MM.1S (cell line): ENCODE results near the gene ZBTB1.

Experiments
- DNase-seq: peaks from one replicate; pipeline ENCODE4 v3.0.0-alpha.2; 2015
- H2AFZ ChIP-seq: fragments of 300-600 bp; sonication (generic); 2 replicates; pipeline ENCODE4 v1.6.0; 2016; ENCODE audit warnings: antibody characterized with exemption, low read length
- H3F3A ChIP-seq: fragments of 300-600 bp; sonication (generic); 2 replicates; pipeline ENCODE4 v1.6.1; 2016; ENCODE audit warnings: mild to moderate bottlenecking, antibody characterized with exemption, low read length, moderate library complexity, mixed read lengths; ENCODE audit not compliant: insufficient read depth
- H3K27ac ChIP-seq: fragments of 300-600 bp; sonication (generic); 2 replicates; pipeline ENCODE4 v1.5.1; 2016; ENCODE audit warnings: mild to moderate bottlenecking, low read length
- H3K27me3 ChIP-seq: fragments of 300-600 bp; sonication (generic); replicated peaks from 2 replicates; pipeline ENCODE4 v1.6.0; 2016; ENCODE audit warnings: low read length; ENCODE audit not compliant: insufficient read depth
- H3K36me3 ChIP-seq: fragments of 300-600 bp; sonication (generic); replicated peaks from 2 replicates; pipeline ENCODE4 v1.6.1; 2016; ENCODE audit warnings: mild to moderate bottlenecking, low read length, mixed read lengths; ENCODE audit not compliant: insufficient read depth
- H3K4me1 ChIP-seq: fragments of 300-600 bp; sonication (generic); 2 replicates; pipeline ENCODE4 v1.6.1; 2016; ENCODE audit warnings: low read length, mixed read lengths
- H3K4me2 ChIP-seq: fragments of 300-600 bp; sonication (generic); 2 replicates; pipeline ENCODE4 v1.6.0; 2016; ENCODE audit warnings: low read depth, low read length
- H3K4me3 ChIP-seq: fragments of 300-600 bp; sonication (generic); 2 replicates; pipeline ENCODE4 v1.5.1; 2016; ENCODE audit warnings: low read length, mixed read lengths
- H3K79me2 ChIP-seq: fragments of 300-600 bp; sonication (generic); 2 replicates; pipeline ENCODE4 v1.6.1; 2016; ENCODE audit warnings: mixed run types, low read length, mixed read lengths
- H3K9ac ChIP-seq: fragments of 300-600 bp; sonication (generic); 2 replicates; pipeline ENCODE4 v1.6.1; 2016; ENCODE audit warnings: low read length, mixed read lengths
- H3K9me2 ChIP-seq: fragments of 300-600 bp; sonication (generic); replicated peaks from 2 replicates; pipeline ENCODE4 v1.6.1; 2016; ENCODE audit warnings: mild to moderate bottlenecking, low read length, mixed read lengths; ENCODE audit not compliant: insufficient read depth
- H3K9me3 ChIP-seq: fragments of 300-600 bp; sonication (generic); replicated peaks from 2 replicates; pipeline ENCODE4 v1.6.1; 2016; ENCODE audit warnings: mild to moderate bottlenecking, low read length, mixed read lengths; ENCODE audit not compliant: insufficient read depth
- H4K20me1 ChIP-seq: fragments of 300-600 bp; sonication (generic); 2 replicates; pipeline ENCODE4 v1.6.1; 2016; ENCODE audit warnings: mild to moderate bottlenecking, low read length, moderate library complexity, mixed read lengths; ENCODE audit not compliant: insufficient read depth
- EZH2 ChIP-seq: fragments of 300-600 bp; sonication (generic); optimal IDR thresholded peaks from 2 replicates; pipeline ENCODE3; 2017; ENCODE audit warnings: low read depth, mild to moderate bottlenecking, antibody characterized with exemption, low read length, mixed read lengths
- EZH2phosphoT487 ChIP-seq: fragments of 300-600 bp; sonication (generic); IDR thresholded peaks from 2 replicates; pipeline ENCODE4 v1.6.1; 2018; ENCODE audit warnings: antibody characterized with exemption, low read length
- TF ChIP-seq, protein P1 (sequence below): fragments of 300-600 bp; sonication (generic); IDR thresholded peaks from 2 replicates; pipeline ENCODE4 v1.5.1; 2016; ENCODE audit warnings: antibody characterized with exemption, low read length, mixed read lengths

Gene ZBTB1

DNA sequence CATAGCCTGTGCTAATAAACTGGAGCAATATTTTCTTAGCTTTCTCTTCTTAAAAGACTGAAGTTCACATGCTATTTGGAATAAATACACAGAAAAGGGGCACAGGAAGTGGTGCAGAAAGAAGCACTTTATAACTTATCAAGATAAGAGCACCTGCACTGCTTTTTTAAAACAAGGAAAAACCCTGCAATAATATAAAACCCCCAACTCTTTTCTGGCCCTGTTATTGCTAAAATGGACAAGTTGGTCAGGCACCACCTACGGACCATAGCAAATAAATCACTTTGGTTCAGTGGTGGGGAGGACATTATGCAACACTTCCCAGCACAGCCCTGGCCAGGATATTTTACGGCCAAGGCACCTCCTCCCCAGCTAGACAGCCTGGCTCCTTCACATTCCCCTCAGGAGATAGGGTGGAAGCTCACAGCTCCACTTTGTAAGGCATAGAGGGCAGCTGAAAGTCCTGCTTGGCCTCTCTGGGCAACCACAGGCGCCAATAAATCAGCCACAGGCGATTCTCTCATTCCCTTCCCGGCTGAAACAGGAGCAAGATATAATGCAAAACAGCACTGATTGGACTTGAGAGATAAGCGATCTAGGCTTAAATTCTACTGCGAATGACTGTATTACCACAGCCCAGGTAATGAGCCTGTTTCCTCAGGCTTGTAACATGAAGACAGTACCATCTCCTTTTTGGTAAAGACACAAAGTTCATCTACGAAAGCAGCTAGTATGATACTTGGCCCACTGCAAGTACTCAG lies 3.0 kb upstream of the ZBTB1 start:
- Histone ChIP-seq H3K27me3 (no peaks in the 10 kb centered on the region), H3K4me2 (peak overlapping the region; percentile 89), H3K79me2 (peaks cover 59% of the 10 kb centered on the region), H2AFZ (no peak overlapping the region), H3F3A (peaks cover 29% of the 10 kb centered on the region), H3K36me3 (no peaks in the 10 kb centered on the region; the same call in 1 of the 2 replicates), H4K20me1 (no peaks in the 10 kb centered on the region), H3K9me3 (no peaks in the 10 kb centered on the region), H3K4me1 (0 out of 2 replicates have a peak, but pooled peaks cover 2% of the 10 kb centered on the region), H3K4me3 (peak overlapping the region; percentile 86), H3K9ac (peak overlapping the region; percentile 99; the same call in 1 of the 2 replicates), H3K27ac (peak overlapping the region; percentile 100), H3K9me2 (no peaks in the 10 kb centered on the region)
- TF ChIP-seq, protein P1, sequence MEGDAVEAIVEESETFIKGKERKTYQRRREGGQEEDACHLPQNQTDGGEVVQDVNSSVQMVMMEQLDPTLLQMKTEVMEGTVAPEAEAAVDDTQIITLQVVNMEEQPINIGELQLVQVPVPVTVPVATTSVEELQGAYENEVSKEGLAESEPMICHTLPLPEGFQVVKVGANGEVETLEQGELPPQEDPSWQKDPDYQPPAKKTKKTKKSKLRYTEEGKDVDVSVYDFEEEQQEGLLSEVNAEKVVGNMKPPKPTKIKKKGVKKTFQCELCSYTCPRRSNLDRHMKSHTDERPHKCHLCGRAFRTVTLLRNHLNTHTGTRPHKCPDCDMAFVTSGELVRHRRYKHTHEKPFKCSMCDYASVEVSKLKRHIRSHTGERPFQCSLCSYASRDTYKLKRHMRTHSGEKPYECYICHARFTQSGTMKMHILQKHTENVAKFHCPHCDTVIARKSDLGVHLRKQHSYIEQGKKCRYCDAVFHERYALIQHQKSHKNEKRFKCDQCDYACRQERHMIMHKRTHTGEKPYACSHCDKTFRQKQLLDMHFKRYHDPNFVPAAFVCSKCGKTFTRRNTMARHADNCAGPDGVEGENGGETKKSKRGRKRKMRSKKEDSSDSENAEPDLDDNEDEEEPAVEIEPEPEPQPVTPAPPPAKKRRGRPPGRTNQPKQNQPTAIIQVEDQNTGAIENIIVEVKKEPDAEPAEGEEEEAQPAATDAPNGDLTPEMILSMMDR = no peak
- TF ChIP-seq EZH2 (no peak), EZH2phosphoT487 (no peak)
- no peak for DNase-seq

DNA sequence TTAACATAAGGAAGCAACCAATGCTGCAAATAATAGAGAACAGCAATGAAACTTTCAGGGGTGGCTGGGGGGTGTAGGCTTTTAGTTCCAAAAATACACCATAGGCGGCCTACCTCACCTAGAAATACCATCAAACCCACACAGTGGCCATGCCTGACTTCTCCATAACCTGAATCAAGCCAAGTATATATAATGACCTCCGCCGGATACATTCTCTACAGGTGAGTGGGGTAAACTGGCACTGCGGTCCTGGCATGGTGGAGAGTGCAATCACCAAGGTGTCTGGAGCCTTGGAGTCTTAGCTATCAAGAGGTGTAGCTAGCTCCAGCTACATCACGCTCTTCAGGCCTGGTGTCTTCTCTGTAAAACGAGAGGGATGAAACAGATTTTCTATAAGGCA lies 2.1 kb upstream of the ZBTB1 start:
- Histone ChIP-seq H3K9me3 (no peaks in the 10 kb centered on the region), H3K9ac (peak overlapping the region; percentile 99), H3K27me3 (no peaks in the 10 kb centered on the region), H2AFZ (peak overlapping the region; percentile 53; the same call in 1 of the 2 replicates), H3K9me2 (no peaks in the 10 kb centered on the region), H3K4me3 (peak overlapping the region; percentile 86), H3K4me2 (peak overlapping the region; percentile 89), H4K20me1 (no peaks in the 10 kb centered on the region), H3K36me3 (no peaks in the 10 kb centered on the region; the same call in 1 of the 2 replicates), H3F3A (peaks cover 36% of the 10 kb centered on the region), H3K4me1 (0 out of 2 replicates have a peak, but pooled peaks cover 2% of the 10 kb centered on the region), H3K79me2 (peaks cover 67% of the 10 kb centered on the region), H3K27ac (peak overlapping the region; percentile 100)
- DNase-seq = no peak
- TF ChIP-seq EZH2phosphoT487 (no peak), EZH2 (no peak)
- TF ChIP-seq, protein P1 = no peak

DNA sequence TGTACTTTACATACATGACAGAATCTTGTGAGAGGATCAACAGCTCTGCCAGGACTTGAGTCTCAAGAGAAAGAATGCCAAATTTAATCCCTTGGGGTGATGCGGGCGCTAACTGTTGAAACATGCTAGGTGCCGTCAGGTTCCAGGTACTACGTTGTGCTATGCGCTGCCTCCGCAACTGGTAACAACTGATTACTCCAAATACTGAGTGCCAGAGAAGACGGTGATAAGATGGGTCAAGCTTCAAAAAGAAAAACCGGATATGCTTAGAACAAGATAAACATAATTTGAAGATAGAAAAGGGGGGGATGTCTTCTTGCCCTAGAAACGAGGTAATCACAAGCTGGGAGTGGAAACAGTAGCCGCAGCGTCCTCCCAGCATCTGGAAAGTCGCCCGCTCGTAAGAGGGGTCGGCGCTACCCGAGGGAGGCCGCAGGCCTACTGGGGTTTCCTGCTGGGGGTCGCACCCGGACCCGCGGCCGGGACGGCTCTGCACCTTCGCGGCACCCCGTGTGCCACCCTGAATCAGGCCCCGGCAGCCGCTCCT lies 1.6 kb upstream of the ZBTB1 start:
- Histone ChIP-seq H3K9me3 (no peaks in the 10 kb centered on the region), H3K4me3 (peak overlapping the region; percentile 86), H3K36me3 (no peaks in the 10 kb centered on the region), H3K9me2 (no peaks in the 10 kb centered on the region), H3K9ac (peak overlapping the region; percentile 99), H3K4me2 (peak overlapping the region; percentile 89), H3K79me2 (peaks cover 68% of the 10 kb centered on the region), H3F3A (peaks cover 38% of the 10 kb centered on the region), H3K27ac (peak overlapping the region; percentile 100), H2AFZ (peak overlapping the region; percentile 53), H3K27me3 (no peaks in the 10 kb centered on the region), H3K4me1 (0 out of 2 replicates have a peak, but pooled peaks cover 2% of the 10 kb centered on the region), H4K20me1 (no peaks in the 10 kb centered on the region)
- TF ChIP-seq EZH2 = no peak
- TF ChIP-seq, protein P1 = no peak
- TF ChIP-seq EZH2phosphoT487 = no peak
- peak; percentile 26 for DNase-seq
